DOHH2 (cell line): Measurements from ENCODE around the gene IL9.

Experiments
- H3F3A ChIP-seq: fragments of 200-600 bp; sonication (generic), shearing (Covaris generic); 2 replicates; pipeline ENCODE4 v1.6.0; 2016; ENCODE audit warnings: antibody characterized with exemption, mild to moderate bottlenecking; ENCODE audit not compliant: control insufficient read depth, insufficient read depth
- H3K27ac ChIP-seq: fragments of 200-600 bp; sonication (generic); 2 replicates; pipeline ENCODE4 v1.5.1; 2014; ENCODE audit warnings: low read depth, mild to moderate bottlenecking, low read length, moderate library complexity
- H3K27me3 ChIP-seq: fragments of 200-600 bp; sonication (generic); 2 replicates; pipeline ENCODE4 v1.6.1; 2014; ENCODE audit warnings: mild to moderate bottlenecking, low read length, mixed read lengths; ENCODE audit not compliant: control insufficient read depth
- H3K36me3 ChIP-seq: fragments of 200-600 bp; sonication (generic); 2 replicates; pipeline ENCODE4 v1.6.1; 2014; ENCODE audit warnings: mild to moderate bottlenecking, low read length, moderate library complexity, mixed read lengths; ENCODE audit not compliant: control insufficient read depth
- H3K4me1 ChIP-seq: fragments of 200-600 bp; sonication (generic); 2 replicates; pipeline ENCODE4 v1.6.1; 2014; ENCODE audit warnings: mild to moderate bottlenecking, low read length, mixed read lengths; ENCODE audit not compliant: control insufficient read depth
- H3K4me2 ChIP-seq: fragments of 200-600 bp; sonication (generic); 2 replicates; pipeline ENCODE4 v1.6.0; 2014; ENCODE audit warnings: mild to moderate bottlenecking, low read length, moderate library complexity
- H3K4me3 ChIP-seq: fragments of 200-600 bp; sonication (generic); 2 replicates; pipeline ENCODE4 v1.5.1; 2014; ENCODE audit warnings: mild to moderate bottlenecking, low read length, mixed read lengths
- H3K79me2 ChIP-seq: fragments of 200-600 bp; sonication (generic); 2 replicates; pipeline ENCODE4 v1.6.1; 2014; ENCODE audit warnings: mild to moderate bottlenecking, low read length, mixed read lengths; ENCODE audit not compliant: control insufficient read depth
- H3K9me2 ChIP-seq: fragments of 200-600 bp; sonication (generic); replicated peaks from 2 replicates; pipeline ENCODE4 v1.6.1; 2014; ENCODE audit warnings: mild to moderate bottlenecking, low read length, mixed read lengths; ENCODE audit not compliant: control insufficient read depth
- H3K9me3 ChIP-seq: fragments of 200-600 bp; sonication (generic); 2 replicates; pipeline ENCODE4 v1.6.1; 2014; ENCODE audit warnings: antibody characterized with exemption, low read length, mixed read lengths; ENCODE audit not compliant: control insufficient read depth, insufficient read depth
- H4K20me1 ChIP-seq: fragments of 200-600 bp; sonication (generic); 2 replicates; pipeline ENCODE4 v1.6.0; 2014; ENCODE audit warnings: low read depth, mild to moderate bottlenecking, antibody characterized with exemption, low read length, moderate library complexity; ENCODE audit not compliant: control insufficient read depth, insufficient read depth
- EZH2phosphoT487 ChIP-seq: fragments of 200-600 bp; sonication (generic); IDR thresholded peaks from 2 replicates; pipeline ENCODE4 v1.6.1; 2017; ENCODE audit warnings: borderline replicate concordance, mild to moderate bottlenecking, antibody characterized with exemption, low read length, moderate library complexity, mixed read lengths
- TF ChIP-seq, protein P1 (sequence below): fragments of 200-600 bp; sonication (generic); IDR thresholded peaks from one replicate; pipeline ENCODE4 v1.5.1; 2014; ENCODE audit warnings: antibody characterized with exemption, mild to moderate bottlenecking, low read depth, low read length; ENCODE audit not compliant: poor library complexity, severe bottlenecking

IL9 gene

DNA sequence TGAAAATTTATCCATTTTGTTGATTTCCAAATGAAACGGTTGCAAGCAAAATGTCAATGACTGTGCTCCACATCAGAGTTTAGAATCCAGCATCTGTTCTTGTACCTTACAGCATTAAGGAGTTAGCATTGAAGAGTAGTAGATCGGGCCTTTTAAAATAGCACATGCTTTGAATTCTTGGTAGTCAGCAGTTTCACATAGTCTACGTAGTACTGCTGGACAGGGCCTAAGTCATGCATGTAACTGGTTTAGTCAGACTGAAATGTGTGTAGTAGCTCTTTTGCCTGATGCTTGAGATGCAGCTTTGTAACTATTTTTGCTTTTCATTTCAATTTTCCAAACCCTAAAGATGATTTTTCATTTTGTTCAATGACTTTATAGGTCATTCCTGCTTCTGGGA lies 39.3 kb upstream of the IL9 start:
- Histone ChIP-seq H3F3A (no peaks in the 10 kb centered on the region), H3K9me2 (no peaks in the 10 kb centered on the region), H3K27me3 (peaks cover 2% of the 10 kb centered on the region; the same call in 1 of the 2 replicates), H3K4me2 (no peak overlapping the region), H3K4me3 (no peak overlapping the region), H3K27ac (no peak overlapping the region), H4K20me1 (no peaks in the 10 kb centered on the region), H3K36me3 (no peaks in the 10 kb centered on the region), H3K79me2 (no peaks in the 10 kb centered on the region), H3K9me3 (no peaks in the 10 kb centered on the region), H3K4me1 (no peaks in the 10 kb centered on the region)
- TF ChIP-seq EZH2phosphoT487 = no peak
- TF ChIP-seq, protein P1, sequence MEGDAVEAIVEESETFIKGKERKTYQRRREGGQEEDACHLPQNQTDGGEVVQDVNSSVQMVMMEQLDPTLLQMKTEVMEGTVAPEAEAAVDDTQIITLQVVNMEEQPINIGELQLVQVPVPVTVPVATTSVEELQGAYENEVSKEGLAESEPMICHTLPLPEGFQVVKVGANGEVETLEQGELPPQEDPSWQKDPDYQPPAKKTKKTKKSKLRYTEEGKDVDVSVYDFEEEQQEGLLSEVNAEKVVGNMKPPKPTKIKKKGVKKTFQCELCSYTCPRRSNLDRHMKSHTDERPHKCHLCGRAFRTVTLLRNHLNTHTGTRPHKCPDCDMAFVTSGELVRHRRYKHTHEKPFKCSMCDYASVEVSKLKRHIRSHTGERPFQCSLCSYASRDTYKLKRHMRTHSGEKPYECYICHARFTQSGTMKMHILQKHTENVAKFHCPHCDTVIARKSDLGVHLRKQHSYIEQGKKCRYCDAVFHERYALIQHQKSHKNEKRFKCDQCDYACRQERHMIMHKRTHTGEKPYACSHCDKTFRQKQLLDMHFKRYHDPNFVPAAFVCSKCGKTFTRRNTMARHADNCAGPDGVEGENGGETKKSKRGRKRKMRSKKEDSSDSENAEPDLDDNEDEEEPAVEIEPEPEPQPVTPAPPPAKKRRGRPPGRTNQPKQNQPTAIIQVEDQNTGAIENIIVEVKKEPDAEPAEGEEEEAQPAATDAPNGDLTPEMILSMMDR = no peak

DNA sequence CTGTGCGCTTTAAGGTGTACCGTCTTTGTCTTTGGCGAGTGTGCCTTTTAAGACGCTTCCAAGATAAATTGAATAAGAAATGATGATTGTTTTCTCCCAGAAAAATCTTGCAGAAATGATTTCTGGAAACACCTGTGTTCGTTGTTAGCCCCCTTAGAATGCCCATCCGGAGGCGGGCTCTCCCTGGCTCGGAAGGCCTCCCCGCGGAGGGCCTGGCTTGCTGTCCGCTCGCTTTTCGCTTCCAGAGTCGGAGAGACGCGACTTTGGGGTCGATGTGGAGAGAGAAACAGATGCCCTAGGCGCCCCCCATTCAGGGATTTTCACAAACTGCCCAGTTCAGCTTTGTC lies 35.3 kb upstream of the IL9 start:
- no peaks in the 10 kb centered on the region for H3K36me3 ChIP-seq
- no peaks in the 10 kb centered on the region for H4K20me1 ChIP-seq
- H3K79me2 ChIP-seq = no peaks in the 10 kb centered on the region
- H3K27ac ChIP-seq = no peak overlapping the region
- H3K4me2 ChIP-seq = no peak overlapping the region
- peaks cover 5% of the 10 kb centered on the region; the same call in 1 of the 2 replicates for H3K27me3 ChIP-seq
- no peaks in the 10 kb centered on the region for H3K4me1 ChIP-seq
- no peak for TF ChIP-seq EZH2phosphoT487
- TF ChIP-seq, protein P1 = no peak
- H3F3A ChIP-seq = no peaks in the 10 kb centered on the region
- H3K9me2 ChIP-seq = no peaks in the 10 kb centered on the region
- H3K4me3 ChIP-seq = no peak overlapping the region
- no peaks in the 10 kb centered on the region for H3K9me3 ChIP-seq

DNA sequence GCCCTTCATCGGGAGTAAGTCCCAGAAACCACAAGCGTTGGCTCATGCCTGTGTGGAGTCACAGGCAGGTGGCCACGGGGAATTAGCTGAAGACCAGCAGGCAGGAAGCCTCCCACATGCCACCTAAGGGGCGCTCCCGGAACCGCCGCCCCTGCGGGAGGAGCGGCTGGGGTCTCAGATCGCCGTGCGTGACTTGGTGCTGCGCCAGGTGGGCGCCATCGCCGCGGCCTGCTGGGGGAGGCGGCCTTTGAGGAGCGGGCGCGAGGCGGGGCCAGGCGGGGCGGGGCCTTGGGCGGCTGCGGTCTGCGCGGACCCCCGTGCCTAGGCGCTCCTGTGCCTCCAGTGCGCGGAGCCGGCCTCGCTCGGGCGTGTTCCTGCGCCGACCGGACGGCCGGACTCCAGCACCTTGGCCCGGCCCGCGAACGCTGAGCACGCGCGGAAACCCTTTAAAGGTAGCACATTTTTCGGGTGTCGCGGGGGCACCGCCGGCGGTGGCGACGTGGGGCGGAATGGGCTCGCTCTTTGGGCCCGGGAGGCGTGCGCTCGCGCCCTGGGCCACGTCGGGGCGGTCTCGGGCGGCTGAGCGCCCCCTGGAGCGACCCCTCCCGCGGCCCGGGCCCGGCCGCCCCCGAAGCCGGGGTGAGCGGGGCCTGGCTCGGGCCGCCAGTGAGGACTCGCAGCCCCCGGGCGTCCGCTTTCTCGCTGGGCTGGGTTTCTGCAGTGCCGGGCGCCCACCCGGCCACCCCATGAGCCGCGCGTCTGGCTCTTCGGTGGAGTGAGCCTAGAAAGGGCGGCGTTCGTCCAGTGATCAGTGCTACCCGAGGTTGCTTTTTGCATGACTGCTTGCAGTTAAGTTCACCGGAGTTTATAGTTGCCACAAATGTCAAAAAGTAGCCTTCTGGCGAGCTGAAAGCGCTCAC lies 34.6 kb upstream of the IL9 start:
- Histone ChIP-seq H3K36me3 (no peaks in the 10 kb centered on the region), H3K27me3 (peaks cover 8% of the 10 kb centered on the region; the same call in 1 of the 2 replicates), H3K9me3 (no peaks in the 10 kb centered on the region), H3K79me2 (no peaks in the 10 kb centered on the region), H3K4me2 (no peak overlapping the region), H3K4me1 (no peaks in the 10 kb centered on the region), H3F3A (no peaks in the 10 kb centered on the region), H3K27ac (no peak overlapping the region), H4K20me1 (no peaks in the 10 kb centered on the region), H3K4me3 (no peak overlapping the region), H3K9me2 (no peaks in the 10 kb centered on the region)
- no peak for TF ChIP-seq EZH2phosphoT487
- TF ChIP-seq, protein P1 = no peak
